Lung microvascular endothelial cell (primary cell): ENCODE results near the gene RNF152. TPM values are rescaled to one million over a fixed set of nuclear protein-coding genes. Genes with fewer than 3 reads are reported as not detected.

Experiments
- DNase-seq, 2 donors: peaks; one replicate each; pipeline versions ENCODE4 v3.0.0 to v3.0.0-alpha.2; 2010; ENCODE audit warnings: low read depth in 2 of 2
- total RNA-seq: library from RNA; depleted of rRNA; stranded (reverse); fragments of >200 nt; gene quantifications from 2 replicates; pipeline ENCODE4 v1.2.1, GENCODE V29; 2014

RNF152 gene
- total RNA-seq, 1 donor from 2014 or later: 180 TPM

DNA sequence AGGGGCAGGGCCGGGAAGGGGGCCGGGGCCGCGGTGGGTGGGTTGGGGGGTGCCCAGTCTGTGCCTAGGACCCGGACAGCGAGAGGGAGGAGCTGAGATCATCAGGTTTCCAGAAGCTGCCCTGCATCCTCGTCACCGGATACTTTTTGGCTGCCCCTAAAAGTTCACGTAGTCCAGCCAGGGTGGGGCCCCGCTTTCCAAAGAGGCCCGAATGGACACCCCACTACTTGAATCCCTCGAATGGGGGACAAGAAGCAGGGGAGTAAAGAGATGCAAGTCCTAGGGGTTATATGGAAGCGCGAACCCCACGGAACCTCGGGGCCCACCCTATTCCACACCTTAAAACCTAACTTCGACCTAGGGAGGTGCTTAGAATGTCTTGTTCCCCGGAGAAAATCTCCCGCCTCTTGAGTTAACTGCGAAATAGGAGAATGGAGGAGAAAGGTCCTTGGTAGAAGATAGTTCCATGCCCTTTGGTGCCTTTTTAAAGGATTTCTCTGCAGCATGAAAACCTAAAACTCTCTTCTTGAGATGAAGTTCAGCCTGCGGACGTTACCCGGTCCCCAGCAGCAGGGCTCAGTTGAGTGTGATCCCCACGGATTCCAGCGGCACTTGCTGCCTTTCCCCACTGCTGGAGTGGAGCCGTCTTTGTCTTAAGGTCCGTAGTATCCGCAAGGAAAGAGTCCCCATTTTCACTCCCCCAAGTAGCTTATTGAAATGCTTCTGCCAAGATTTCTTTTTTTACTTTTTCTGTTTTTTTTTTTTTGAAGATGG lies 2.1 kb upstream of the RNF152 start:
- no peak for DNase-seq

GRCh38 chr18:61893971-61894750 lies 1.4 kb upstream of the RNF152 start:
- DNase-seq: peak; percentile 81 to 92

DNA sequence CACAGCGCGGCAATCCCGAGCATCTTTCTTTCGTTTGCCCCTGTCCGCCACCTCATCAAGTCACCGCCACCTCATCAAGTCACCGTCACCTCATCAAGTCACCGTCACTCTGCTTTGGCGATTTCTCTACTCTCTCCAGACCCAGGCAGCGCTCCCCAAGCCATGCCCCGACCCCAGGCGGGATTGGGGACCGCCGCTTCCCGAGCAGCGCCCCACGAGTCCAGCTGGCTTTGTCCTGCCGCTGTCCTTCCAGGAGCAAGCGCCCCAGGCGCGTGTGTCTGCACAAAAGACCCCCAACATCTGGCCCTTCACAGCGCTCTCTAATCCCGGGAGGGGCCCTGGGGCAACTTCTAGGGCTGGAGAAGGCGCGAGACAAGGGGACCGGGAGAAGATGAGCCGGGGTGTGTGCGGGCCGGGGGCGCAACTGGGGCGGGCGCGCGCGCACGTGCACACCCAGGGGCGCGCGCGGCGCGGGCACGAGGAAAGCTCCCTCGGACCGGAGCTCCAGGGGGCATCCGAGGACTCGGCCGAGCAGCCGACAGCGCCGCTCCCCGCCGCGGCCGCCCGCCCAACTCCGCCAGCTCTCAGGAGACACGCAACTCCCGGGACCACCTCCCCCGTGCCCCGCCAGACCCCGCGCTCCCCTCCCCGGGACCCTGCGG lies 633 bp upstream of the RNF152 start:
- DNase-seq: peak; percentile 72 to 81

- DNase-seq: no peak
Measured at GRCh38 chr18:61891894-61892293, 913 bp downstream of the RNF152 start.

GRCh38 chr18:61891271-61891670 lies 1.5 kb downstream of the RNF152 start:
- DNase-seq: no peak

GRCh38 chr18:61890344-61890743 lies 2.5 kb downstream of the RNF152 start:
- DNase-seq: no peak

DNA sequence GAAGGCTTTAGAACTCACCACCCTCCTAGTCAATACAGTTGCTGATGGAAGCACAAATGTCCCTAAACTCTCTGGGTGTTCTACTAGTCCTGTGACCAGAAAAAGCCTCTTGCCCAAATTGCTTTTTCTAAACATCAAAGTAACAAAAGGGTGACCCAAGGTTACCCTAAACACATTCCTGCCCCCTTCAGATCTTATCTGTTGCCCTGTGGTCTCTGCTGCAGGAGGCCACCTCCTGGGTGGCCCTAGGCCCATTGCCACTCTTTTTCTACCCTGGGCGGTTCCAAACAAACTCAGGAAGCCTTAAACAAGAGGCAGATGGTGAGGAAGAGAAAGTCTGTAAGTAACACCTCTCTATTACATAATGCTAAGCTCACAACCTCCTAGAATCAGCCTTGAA lies 3.3 kb downstream of the RNF152 start:
- DNase-seq: no peak

DNA sequence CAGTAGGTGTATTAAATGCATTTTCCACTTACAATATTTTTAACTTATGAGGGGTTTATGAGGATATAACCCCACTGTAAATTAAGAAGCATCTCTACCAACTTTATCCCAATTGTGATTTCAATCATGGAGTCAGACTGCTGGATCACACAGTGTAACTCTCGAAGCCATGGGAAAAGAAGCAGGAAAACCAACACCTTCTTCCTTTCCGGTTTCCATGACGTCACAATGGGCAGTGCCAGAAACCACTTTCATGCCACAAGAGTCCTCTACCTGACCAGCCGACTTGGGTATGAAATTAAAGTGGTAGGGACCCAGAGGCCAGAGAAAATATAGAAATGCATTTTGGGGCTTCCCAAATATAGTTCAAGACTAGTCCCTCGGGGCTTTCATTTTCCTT lies 4.2 kb downstream of the RNF152 start:
- peak; percentile 67 to 89 for DNase-seq

DNA sequence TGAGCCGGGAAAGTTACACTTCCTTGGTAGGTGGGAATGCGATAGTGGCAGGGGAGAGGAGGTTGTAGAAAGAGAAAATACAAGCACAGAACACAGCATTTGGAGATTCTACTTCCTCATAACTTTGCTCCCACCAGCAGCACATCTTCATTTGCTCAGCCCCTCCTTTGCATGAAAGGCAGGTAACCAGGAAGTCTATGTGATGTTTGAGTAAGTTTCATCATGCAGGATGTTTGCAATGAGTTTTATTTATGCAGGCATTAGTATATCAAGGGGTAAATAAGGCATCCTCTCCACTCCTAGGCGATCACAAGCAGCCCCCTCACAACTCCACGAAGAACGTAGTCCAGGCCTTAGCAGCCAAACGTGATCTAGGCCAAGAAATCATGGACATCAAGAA lies 5.0 kb downstream of the RNF152 start:
- DNase-seq: no peak

DNA sequence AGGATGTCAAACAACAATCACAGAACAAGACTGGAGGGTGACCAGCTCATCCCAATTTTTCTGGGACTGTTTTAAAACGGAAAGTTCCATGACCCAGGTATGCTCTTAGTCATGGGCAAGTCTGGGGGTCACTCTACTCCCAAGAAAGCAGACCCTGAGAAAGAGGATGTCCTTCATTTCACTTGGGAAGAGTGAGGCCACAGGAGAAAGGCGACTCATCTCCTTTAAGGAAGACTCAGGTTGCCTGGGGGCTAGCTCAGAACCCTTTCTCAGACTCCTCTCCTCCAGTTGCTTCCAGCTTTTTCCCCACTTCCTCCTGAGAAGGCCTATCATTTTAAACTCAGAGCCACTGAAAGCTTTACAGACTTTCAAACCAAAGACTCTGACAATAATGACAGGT lies 9.3 kb downstream of the RNF152 start:
- DNase-seq: peak in 1 of 2 donors; percentile 64

DNA sequence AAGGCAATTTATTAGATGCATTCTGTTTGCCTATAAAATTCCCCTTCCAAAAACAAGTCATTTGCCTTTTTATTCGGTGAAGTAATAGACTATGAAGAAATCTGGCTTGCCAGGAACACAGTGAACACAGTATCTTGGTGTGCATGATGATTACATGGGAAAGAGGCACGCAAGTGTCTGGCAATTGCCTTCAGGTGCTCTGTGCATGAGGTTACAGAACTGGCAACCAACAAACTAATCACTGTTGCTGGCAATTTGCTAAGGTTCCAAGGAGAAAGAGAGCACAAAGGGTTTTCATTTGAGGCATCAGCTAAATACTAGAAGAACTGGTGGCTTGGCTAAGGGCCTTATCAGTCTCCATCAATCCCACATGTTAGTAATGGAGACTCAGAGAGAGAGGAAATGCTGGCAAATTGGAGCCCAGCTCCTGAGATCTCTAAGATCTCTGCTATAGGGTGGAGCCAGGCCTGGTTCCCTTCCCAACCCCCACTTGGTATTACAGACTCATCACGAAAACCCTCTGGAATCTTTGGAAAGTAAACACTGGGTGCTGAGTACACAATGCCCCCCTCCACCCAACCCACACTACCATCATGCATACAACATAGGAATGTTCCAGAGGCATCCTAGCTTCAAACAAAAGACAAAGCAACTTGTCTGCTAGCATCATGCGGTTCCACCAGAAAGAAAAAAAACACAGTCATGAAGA lies 10.4 kb downstream of the RNF152 start:
- no peak for DNase-seq

DNA sequence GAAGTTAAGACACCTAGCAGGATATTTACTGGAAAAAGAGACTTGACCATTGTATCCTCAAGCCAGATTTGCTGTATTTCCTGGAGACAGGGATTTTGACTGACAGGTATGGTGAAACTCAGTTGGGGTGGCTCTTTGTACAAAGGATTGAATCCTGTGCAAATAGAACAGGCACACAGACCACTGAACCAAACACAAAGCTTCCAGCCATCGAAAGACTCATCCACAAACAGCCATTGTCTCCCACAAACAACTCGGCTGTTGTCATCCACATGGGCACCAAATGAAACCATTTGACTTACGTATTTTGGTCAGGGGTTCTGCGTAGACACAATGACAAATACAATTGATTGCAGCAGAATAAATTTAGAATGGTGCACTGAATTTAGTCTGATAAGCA lies 15.9 kb downstream of the RNF152 start:
- no peak for DNase-seq

DNA sequence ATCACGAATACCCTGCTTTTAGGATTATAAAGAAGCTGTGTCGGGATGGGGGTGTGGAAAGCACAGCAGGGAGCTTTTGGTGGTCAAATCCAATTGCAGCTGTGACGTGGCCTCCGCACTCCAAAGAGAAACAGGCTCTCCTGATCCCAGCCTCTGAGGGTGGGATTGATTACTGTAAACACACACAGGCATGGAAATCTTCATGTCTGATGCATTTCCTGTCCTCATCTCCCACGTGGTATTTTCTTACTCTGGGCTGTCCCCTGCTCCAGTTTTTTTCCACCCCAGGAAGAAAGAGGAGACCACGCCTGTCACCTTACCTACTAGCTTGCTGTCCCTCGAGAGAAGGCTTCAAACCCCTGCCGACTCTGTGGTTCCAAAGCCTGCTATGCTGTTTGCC lies 22.7 kb downstream of the RNF152 start:
- peak; percentile 41 to 58 for DNase-seq

DNA sequence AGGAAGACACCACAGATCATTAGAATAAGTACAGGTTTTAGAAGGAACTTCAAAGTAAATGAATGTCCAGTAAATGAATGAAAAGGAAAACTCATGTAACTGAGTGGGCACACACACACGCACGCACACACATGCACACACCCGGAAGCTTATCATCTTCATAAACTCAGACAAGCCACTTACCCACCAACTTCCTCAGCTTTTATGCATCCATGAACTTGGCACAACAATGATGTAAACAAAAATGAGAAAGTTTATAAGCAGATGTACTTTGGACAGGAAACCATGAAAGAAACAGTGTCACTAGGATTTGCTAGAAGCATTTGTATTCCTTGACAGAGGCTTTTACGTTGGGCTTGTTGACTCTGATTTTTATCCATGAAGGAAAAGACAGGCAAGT lies 23.2 kb downstream of the RNF152 start:
- peak in 1 of 2 donors; percentile 35 for DNase-seq

DNA sequence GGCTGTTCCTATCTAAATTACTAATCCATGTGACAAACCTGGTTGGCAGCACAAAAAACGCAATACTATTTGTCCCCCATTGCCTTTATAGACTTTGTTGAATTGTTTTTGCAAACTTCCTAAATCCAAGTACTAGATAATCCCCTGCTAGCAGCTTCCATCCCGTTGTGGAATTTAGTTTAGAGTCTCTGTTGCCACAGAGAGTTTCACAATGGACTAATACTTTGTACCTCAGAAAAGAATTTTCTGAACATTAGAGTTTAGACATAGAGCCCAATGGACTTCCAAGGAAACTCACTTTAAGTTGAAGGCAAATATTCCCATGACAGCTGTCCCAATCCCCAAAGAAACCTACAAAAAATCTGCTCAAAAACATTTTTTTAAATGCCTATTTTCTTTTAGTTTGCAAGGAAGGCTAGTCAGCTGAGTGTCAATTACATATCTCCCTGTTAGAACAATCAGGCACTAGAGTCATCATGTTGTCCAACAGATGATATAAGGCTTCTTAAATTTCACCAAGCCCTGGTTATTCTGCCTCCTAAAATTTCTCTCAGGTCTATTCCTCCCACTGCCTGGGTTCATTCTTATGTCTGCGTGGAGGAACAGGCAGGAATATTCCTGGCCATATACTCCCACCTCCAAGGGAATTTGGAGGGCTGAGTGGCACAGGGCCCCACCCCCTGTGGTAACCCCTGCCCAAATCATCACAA lies 27.2 kb downstream of the RNF152 start:
- DNase-seq: no peak

DNA sequence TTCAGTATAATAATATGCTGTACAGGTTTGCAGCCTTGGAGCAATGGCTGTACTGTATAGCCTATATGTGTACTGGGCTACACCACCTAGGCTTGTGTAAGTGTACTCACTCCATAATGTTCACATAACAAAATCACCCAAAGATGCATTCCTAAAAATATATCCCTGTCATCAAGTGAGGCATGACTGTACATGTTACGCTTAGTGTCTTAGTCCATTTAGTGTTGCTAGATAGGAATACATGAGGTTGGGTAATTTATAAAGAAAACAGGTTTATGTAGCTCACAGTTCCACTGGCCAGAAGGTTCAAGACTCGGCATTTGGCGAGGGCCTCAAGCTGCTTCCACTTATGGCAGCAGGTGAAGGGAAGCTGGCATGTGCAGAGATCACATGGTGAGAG lies 31.4 kb downstream of the RNF152 start:
- DNase-seq: no peak

- no peak for DNase-seq
Measured at GRCh38 chr18:61860302-61860701, 32.5 kb downstream of the RNF152 start.

DNA sequence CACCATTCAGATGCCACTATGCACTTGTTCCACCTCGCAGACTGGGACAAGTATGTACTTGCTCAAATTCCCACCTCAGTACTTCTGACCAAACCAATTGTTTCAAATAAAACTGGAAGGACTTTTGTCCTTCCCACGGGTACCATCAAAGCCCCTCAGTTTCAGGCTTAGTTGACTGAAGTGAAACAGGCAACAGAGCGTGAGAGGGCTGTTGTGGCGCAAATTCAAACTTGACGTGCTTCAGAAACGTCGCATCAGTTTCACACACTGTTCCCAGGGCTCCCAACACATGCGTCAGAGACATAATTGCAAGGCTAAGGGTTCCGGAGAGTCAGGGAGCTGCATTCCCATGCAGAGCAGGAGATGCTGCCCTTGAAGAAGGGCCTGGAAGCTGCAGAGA lies 33.7 kb downstream of the RNF152 start:
- DNase-seq: no peak

GRCh38 chr18:61856678-61857077 lies 36.1 kb downstream of the RNF152 start:
- no peak for DNase-seq

GRCh38 chr18:61855449-61856378 lies 37.1 kb downstream of the RNF152 start:
- no peak for DNase-seq
